ENCODE results near the gene ATF6.

- TF ChIP-seq POLR2A (IDR thresholded peaks at IDR 0.05; ENCODE audit: low read depth, low read length) (no peak), TAF1 (IDR thresholded peaks at IDR 0.05; ENCODE audit: low read depth, low read length) (no peak), PAX5 (IDR thresholded peaks at IDR 0.05; ENCODE audit: insufficient read depth, low read length, severe bottlenecking) (no peak), POLR2AphosphoS5 (IDR thresholded peaks at IDR 0.05; ENCODE audit: low read depth, low read length) (no peak), SPI1 (IDR thresholded peaks at IDR 0.05; ENCODE audit: low read depth, low read length) (no peak), POU2F2 (IDR thresholded peaks at IDR 0.05; ENCODE audit: low read depth, low read length) (no peak)
These were observed 60.4 kb downstream of the ATF6 start for GRCh38 chr1:161826478-161826877.

Data from GM12891 (cell line).